Fibroblast of gingiva (primary cell): ENCODE results near the gene ERLEC1.
A peak's percentile ranks its signal among the peaks of the same experiment; 100 is the strongest.
"Not testable (repeated sequence)": the region's sequence is repeated elsewhere in the genome, so short reads cannot be mapped to it uniquely, and the experiment has no call there.

Experiments used
- DNase-seq: peaks from one replicate; pipeline ENCODE4 v3.0.0-alpha.2; 2011; ENCODE audit warnings: low read depth

The ERLEC1 gene

GRCh38 chr2:53840580-53840979 lies 53.7 kb downstream of the ERLEC1 start:
- DNase-seq = no peak

- not testable (repeated sequence) for DNase-seq
Measured at GRCh38 chr2:53841651-53842050, 54.8 kb downstream of the ERLEC1 start.

- DNase-seq = no peak
Measured at GRCh38 chr2:53842891-53843290, 56.0 kb downstream of the ERLEC1 start.

GRCh38 chr2:53843595-53843994 lies 56.8 kb downstream of the ERLEC1 start:
- no peak for DNase-seq

- DNase-seq = no peak
Measured at GRCh38 chr2:53848062-53848461, 61.2 kb downstream of the ERLEC1 start.

- not testable (repeated sequence) for DNase-seq
Measured at GRCh38 chr2:53851052-53851757, 64.4 kb downstream of the ERLEC1 start.

- no peak for DNase-seq
Measured at GRCh38 chr2:53852532-53852931, 65.7 kb downstream of the ERLEC1 start.

- DNase-seq = no peak
Measured at GRCh38 chr2:53854678-53855077, 67.8 kb downstream of the ERLEC1 start.

- no peak for DNase-seq
Measured at GRCh38 chr2:53856272-53856671, 69.4 kb downstream of the ERLEC1 start.

- peak; percentile 15 for DNase-seq
Measured at GRCh38 chr2:53859206-53860181, 72.7 kb downstream of the ERLEC1 start, which contains the start of gene GPR75. GPR75 (minus strand) TSS chr2:53859967; CDS start chr2:53854756, 5,211 bp downstream.

- no peak for DNase-seq
Measured at GRCh38 chr2:53861824-53862223, 75.0 kb downstream of the ERLEC1 start.

GRCh38 chr2:53863538-53864227 lies 76.8 kb downstream of the ERLEC1 start:
- DNase-seq = no peak

GRCh38 chr2:53865264-53865663 lies 78.4 kb downstream of the ERLEC1 start:
- no peak for DNase-seq

GRCh38 chr2:53865962-53866361 lies 79.1 kb downstream of the ERLEC1 start:
- DNase-seq = no peak

- no peak for DNase-seq
Measured at GRCh38 chr2:53867169-53867568, 80.3 kb downstream of the ERLEC1 start.

GRCh38 chr2:53867773-53868172 lies 80.9 kb downstream of the ERLEC1 start:
- no peak for DNase-seq
